Measurements from ENCODE around the gene SLC5A10.
"Not testable (repeated sequence)": the region's sequence is repeated elsewhere in the genome, so short reads cannot be mapped to it uniquely, and the experiment has no call there.

DNA sequence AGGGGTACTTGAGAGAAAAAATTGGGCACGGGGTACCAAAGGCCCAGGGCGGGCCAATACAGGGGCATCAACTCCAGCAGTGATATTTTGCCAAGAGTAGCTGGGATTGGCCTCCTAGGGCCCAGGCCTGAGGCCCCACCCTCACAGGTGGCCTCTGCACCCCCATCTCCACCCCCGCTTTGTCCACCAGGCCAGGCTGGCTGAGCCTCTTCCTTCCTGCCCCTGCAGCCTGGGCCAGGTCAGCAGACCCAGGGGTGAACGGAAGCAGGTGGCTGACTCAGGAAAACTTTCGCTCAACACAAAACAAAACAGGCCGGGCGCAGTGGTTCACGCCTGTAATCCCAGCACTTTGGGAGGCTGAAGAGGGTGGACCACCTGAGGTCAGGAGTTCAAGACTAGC, 91.1 kb downstream of the SLC5A10 start:
- TF ChIP-seq, protein P1, sequence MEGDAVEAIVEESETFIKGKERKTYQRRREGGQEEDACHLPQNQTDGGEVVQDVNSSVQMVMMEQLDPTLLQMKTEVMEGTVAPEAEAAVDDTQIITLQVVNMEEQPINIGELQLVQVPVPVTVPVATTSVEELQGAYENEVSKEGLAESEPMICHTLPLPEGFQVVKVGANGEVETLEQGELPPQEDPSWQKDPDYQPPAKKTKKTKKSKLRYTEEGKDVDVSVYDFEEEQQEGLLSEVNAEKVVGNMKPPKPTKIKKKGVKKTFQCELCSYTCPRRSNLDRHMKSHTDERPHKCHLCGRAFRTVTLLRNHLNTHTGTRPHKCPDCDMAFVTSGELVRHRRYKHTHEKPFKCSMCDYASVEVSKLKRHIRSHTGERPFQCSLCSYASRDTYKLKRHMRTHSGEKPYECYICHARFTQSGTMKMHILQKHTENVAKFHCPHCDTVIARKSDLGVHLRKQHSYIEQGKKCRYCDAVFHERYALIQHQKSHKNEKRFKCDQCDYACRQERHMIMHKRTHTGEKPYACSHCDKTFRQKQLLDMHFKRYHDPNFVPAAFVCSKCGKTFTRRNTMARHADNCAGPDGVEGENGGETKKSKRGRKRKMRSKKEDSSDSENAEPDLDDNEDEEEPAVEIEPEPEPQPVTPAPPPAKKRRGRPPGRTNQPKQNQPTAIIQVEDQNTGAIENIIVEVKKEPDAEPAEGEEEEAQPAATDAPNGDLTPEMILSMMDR (IDR thresholded peaks at IDR 0.05), result not testable (repeated sequence)
- TF ChIP-seq POLR2AphosphoS5 (IDR thresholded peaks at IDR 0.05), result not testable (repeated sequence)

All from gastroesophageal sphincter (tissue), 3 donors.